ENCODE data around the gene DRAM2. TPM values are rescaled to one million over a fixed set of nuclear protein-coding genes. Genes with fewer than 3 reads are reported as not detected.

The DRAM2 gene
- total and polyA plus RNA-seq, 2 of the 13 experiments (the other 11 are each of a cell fraction or from before 2014, with no cell fraction given), result 33.2 to 123 TPM

GRCh38 chr1:111139956-111140679 lies at the start of gene DRAM2, which contains the start of gene CEPT1 (continued):
- no peak for TF ChIP-seq TRIM24 (CRISPR knock-in tag; IDR thresholded peaks at IDR 0.05)
- TF ChIP-seq, protein P1, sequence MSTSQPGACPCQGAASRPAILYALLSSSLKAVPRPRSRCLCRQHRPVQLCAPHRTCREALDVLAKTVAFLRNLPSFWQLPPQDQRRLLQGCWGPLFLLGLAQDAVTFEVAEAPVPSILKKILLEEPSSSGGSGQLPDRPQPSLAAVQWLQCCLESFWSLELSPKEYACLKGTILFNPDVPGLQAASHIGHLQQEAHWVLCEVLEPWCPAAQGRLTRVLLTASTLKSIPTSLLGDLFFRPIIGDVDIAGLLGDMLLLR (CRISPR knock-in tag; IDR thresholded peaks at IDR 0.05), result peak; percentile 28; the same call in 1 of the 2 replicates
- TF ChIP-seq ZNF350 (CRISPR knock-in tag; IDR thresholded peaks at IDR 0.05; ENCODE audit: borderline replicate concordance, low read depth), result peak; percentile 72; the same call in 1 of the 2 replicates
- peak; percentile 34; the same call in 1 of the 2 replicates for TF ChIP-seq ZNF598 (CRISPR knock-in tag; IDR thresholded peaks at IDR 0.05; ENCODE audit: borderline replicate concordance)
- TF ChIP-seq, protein P2, sequence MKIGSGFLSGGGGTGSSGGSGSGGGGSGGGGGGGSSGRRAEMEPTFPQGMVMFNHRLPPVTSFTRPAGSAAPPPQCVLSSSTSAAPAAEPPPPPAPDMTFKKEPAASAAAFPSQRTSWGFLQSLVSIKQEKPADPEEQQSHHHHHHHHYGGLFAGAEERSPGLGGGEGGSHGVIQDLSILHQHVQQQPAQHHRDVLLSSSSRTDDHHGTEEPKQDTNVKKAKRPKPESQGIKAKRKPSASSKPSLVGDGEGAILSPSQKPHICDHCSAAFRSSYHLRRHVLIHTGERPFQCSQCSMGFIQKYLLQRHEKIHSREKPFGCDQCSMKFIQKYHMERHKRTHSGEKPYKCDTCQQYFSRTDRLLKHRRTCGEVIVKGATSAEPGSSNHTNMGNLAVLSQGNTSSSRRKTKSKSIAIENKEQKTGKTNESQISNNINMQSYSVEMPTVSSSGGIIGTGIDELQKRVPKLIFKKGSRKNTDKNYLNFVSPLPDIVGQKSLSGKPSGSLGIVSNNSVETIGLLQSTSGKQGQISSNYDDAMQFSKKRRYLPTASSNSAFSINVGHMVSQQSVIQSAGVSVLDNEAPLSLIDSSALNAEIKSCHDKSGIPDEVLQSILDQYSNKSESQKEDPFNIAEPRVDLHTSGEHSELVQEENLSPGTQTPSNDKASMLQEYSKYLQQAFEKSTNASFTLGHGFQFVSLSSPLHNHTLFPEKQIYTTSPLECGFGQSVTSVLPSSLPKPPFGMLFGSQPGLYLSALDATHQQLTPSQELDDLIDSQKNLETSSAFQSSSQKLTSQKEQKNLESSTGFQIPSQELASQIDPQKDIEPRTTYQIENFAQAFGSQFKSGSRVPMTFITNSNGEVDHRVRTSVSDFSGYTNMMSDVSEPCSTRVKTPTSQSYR (CRISPR knock-in tag; IDR thresholded peaks at IDR 0.05; ENCODE audit: borderline replicate concordance), result 0 out of 2 replicates have a peak, but pooled peaks have one; percentile 23
- TF ChIP-seq MED8 (CRISPR knock-in tag; IDR thresholded peaks at IDR 0.05; ENCODE audit: insufficient replicate concordance), result no peak
- TF ChIP-seq AGO1 (IDR thresholded peaks at IDR 0.05; ENCODE audit: low read depth, low read length, poor library complexity, severe bottlenecking), result no peak
- TF ChIP-seq BRD4 (CRISPR knock-in tag; IDR thresholded peaks at IDR 0.05), result 0 out of 2 replicates have a peak, but pooled peaks have one; percentile 15
- TF ChIP-seq KAT2B (IDR thresholded peaks at IDR 0.05; ENCODE audit: borderline replicate concordance, low read depth, low read length), result no peak
- peak; percentile 42; the same call in 1 of the 2 replicates for TF ChIP-seq REPIN1 (CRISPR knock-in tag; IDR thresholded peaks at IDR 0.05; ENCODE audit: borderline replicate concordance, low read depth)
- TF ChIP-seq MTF2 (CRISPR knock-in tag; IDR thresholded peaks at IDR 0.05; ENCODE audit: borderline replicate concordance), result no peak
- 0 out of 2 replicates have a peak, but pooled peaks have one; percentile 60 for TF ChIP-seq ZSCAN21 (CRISPR knock-in tag; IDR thresholded peaks at IDR 0.05; ENCODE audit: borderline replicate concordance)
- TF ChIP-seq, protein P3, sequence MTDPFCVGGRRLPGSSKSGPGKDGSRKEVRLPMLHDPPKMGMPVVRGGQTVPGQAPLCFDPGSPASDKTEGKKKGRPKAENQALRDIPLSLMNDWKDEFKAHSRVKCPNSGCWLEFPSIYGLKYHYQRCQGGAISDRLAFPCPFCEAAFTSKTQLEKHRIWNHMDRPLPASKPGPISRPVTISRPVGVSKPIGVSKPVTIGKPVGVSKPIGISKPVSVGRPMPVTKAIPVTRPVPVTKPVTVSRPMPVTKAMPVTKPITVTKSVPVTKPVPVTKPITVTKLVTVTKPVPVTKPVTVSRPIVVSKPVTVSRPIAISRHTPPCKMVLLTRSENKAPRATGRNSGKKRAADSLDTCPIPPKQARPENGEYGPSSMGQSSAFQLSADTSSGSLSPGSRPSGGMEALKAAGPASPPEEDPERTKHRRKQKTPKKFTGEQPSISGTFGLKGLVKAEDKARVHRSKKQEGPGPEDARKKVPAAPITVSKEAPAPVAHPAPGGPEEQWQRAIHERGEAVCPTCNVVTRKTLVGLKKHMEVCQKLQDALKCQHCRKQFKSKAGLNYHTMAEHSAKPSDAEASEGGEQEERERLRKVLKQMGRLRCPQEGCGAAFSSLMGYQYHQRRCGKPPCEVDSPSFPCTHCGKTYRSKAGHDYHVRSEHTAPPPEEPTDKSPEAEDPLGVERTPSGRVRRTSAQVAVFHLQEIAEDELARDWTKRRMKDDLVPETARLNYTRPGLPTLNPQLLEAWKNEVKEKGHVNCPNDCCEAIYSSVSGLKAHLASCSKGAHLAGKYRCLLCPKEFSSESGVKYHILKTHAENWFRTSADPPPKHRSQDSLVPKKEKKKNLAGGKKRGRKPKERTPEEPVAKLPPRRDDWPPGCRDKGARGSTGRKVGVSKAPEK (CRISPR knock-in tag; IDR thresholded peaks at IDR 0.05; ENCODE audit: borderline replicate concordance), result no peak
- TF ChIP-seq, protein P4, sequence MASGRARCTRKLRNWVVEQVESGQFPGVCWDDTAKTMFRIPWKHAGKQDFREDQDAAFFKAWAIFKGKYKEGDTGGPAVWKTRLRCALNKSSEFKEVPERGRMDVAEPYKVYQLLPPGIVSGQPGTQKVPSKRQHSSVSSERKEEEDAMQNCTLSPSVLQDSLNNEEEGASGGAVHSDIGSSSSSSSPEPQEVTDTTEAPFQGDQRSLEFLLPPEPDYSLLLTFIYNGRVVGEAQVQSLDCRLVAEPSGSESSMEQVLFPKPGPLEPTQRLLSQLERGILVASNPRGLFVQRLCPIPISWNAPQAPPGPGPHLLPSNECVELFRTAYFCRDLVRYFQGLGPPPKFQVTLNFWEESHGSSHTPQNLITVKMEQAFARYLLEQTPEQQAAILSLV (CRISPR knock-in tag; IDR thresholded peaks at IDR 0.05; ENCODE audit: borderline replicate concordance), result 0 out of 2 replicates have a peak, but pooled peaks have one; percentile 16
- TF ChIP-seq ZBTB42 (CRISPR knock-in tag; IDR thresholded peaks at IDR 0.05), result no peak
- TF ChIP-seq CREM (IDR thresholded peaks at IDR 0.05), result no peak
- no peak for TF ChIP-seq CREM (CRISPR knock-in tag; IDR thresholded peaks at IDR 0.05)
- no peak for TF ChIP-seq ATF1 (CRISPR knock-in tag; IDR thresholded peaks at IDR 0.05)
- peak; percentile 33 for TF ChIP-seq GFI1 (CRISPR knock-in tag; IDR thresholded peaks at IDR 0.05; ENCODE audit: borderline replicate concordance)
- TF ChIP-seq ZNF777 (CRISPR knock-in tag; IDR thresholded peaks at IDR 0.05), result no peak; the same call in 1 of the 2 replicates
- peak; percentile 87 for TF ChIP-seq ZNF501 (CRISPR knock-in tag; IDR thresholded peaks at IDR 0.05)
- no peak for TF ChIP-seq ISL2 (CRISPR knock-in tag; IDR thresholded peaks at IDR 0.05)
